IMR-90 (cell line): Measurements from ENCODE around the gene TCERG1L. TPM values are rescaled to one million over a fixed set of nuclear protein-coding genes. Genes with fewer than 3 reads are reported as not detected.

Experiments
- ATAC-seq: fragments of 200-7000 bp; cut with Tn5 transposase; 2 replicates; pipeline ENCODE4 v1.9.1; 2020; ENCODE audit warnings: low read depth, mild to moderate bottlenecking, moderate library complexity
- BruUV-seq: library from RNA; stranded (reverse); fragments of 400-500 nt; replicated peaks from 2 replicates; lab custom pipeline; 2021; lab: Mats Ljungman, UMichigan
- CTCF ChIA-PET: fragments of 300-600 bp; formaldehyde crosslinking; extraction: SDS; loops from one replicate; lab custom pipeline; 2021; ENCODE audit warnings: antibody characterized with exemption; lab: Yijun Ruan, JAX
- POLR2A ChIA-PET: fragments of 300-600 bp; sonication (Branson Sonifier 250); formaldehyde crosslinking; loops from one replicate; lab custom pipeline; 2022; ENCODE audit warnings: antibody characterized with exemption; ENCODE audit not compliant: unreplicated experiment; lab: Charles Lee
- DNase-seq: peaks from one replicate; pipeline ENCODE4 v3.0.0; 2013
- H2AFZ ChIP-seq: replicated peaks from 2 replicates; pipeline ENCODE3; 2013; ENCODE audit warnings: low read length, mild to moderate bottlenecking; ENCODE audit not compliant: poor library complexity
- H2AK5ac ChIP-seq: 2 replicates; pipeline ENCODE4 v1.6.1; 2013; ENCODE audit warnings: low read depth, low read length, inconsistent platforms
- H2AK9ac ChIP-seq: replicated peaks from 2 replicates; pipeline ENCODE3; 2013; ENCODE audit warnings: mild to moderate bottlenecking, low read depth, low read length, moderate library complexity; ENCODE audit not compliant: poor library complexity
- H2BK120ac ChIP-seq: 2 replicates; pipeline ENCODE4 v1.6.1; 2013; ENCODE audit warnings: low read depth, low read length, inconsistent platforms
- H2BK15ac ChIP-seq: 3 replicates; pipeline ENCODE4 v1.6.1; 2013; ENCODE audit warnings: low read depth, low read length, inconsistent platforms
- H2BK20ac ChIP-seq: 2 replicates; pipeline ENCODE4 v1.6.1; 2013; ENCODE audit warnings: low read depth, mild to moderate bottlenecking, inconsistent platforms, low read length, moderate library complexity
- H2BK5ac ChIP-seq: 2 replicates; pipeline ENCODE4 v1.6.1; 2013; ENCODE audit warnings: mild to moderate bottlenecking, low read depth, low read length, inconsistent platforms; ENCODE audit not compliant: poor library complexity, severe bottlenecking
- H3K14ac ChIP-seq: replicated peaks from 2 replicates; pipeline ENCODE4 v1.6.1; 2013; ENCODE audit warnings: low read depth, low read length, inconsistent platforms
- H3K18ac ChIP-seq: 2 replicates; pipeline ENCODE4 v1.6.1; 2013; ENCODE audit warnings: low read depth, low read length, control low read depth
- H3K23ac ChIP-seq: 2 replicates; pipeline ENCODE4 v1.6.1; 2013; ENCODE audit warnings: low read depth, low read length, inconsistent platforms
- H3K27ac ChIP-seq: 2 replicates; pipeline ENCODE4 v1.5.1; 2013; ENCODE audit warnings: mild to moderate bottlenecking, control low read depth, low read length; ENCODE audit not compliant: insufficient read depth
- H3K27me3 ChIP-seq: 2 replicates; pipeline ENCODE4 v1.6.1; 2013; ENCODE audit warnings: low read length; ENCODE audit not compliant: control insufficient read depth, insufficient read depth
- H3K36me3 ChIP-seq: 2 replicates; pipeline ENCODE4 v1.6.1; 2013; ENCODE audit warnings: low read length, mixed read lengths; ENCODE audit not compliant: control insufficient read depth, insufficient read depth
- H3K4ac ChIP-seq: 2 replicates; pipeline ENCODE4 v1.6.1; 2013; ENCODE audit warnings: low read depth, low read length, inconsistent platforms
- H3K4me1 ChIP-seq: 2 replicates; pipeline ENCODE4 v1.6.1; 2013; ENCODE audit warnings: low read length, mixed read lengths; ENCODE audit not compliant: control insufficient read depth, insufficient read depth
- H3K4me2 ChIP-seq: 2 replicates; pipeline ENCODE4 v1.6.1; 2013; ENCODE audit warnings: low read depth, mild to moderate bottlenecking, control low read depth, low read length, moderate library complexity
- H3K4me3 ChIP-seq: 2 replicates; pipeline ENCODE4 v1.5.1; 2013; ENCODE audit warnings: low read depth, mild to moderate bottlenecking, control low read depth, low read length, moderate library complexity; ENCODE audit not compliant: insufficient read depth
- H3K56ac ChIP-seq: 2 replicates; pipeline ENCODE4 v1.6.1; 2013; ENCODE audit warnings: low read length, inconsistent platforms; ENCODE audit not compliant: insufficient read depth; ENCODE audit errors: extremely low read depth
- H3K79me1 ChIP-seq, 2 experiments: 2 replicates each; pipeline ENCODE4 v1.6.1; 2013; ENCODE audit warnings: low read length in 2 of 2, inconsistent platforms in 1 of 2, low read depth in 1 of 2
- H3K9ac ChIP-seq: 2 replicates; pipeline ENCODE4 v1.6.1; 2013; ENCODE audit warnings: low read depth, low read length, control low read depth
- H3K9me1 ChIP-seq: 2 replicates; pipeline ENCODE4 v1.6.1; 2013; ENCODE audit warnings: low read length, inconsistent platforms; ENCODE audit not compliant: insufficient read depth
- H3K9me3 ChIP-seq: 2 replicates; pipeline ENCODE4 v1.6.1; 2013; ENCODE audit warnings: low read length; ENCODE audit not compliant: control insufficient read depth, insufficient read depth
- H4K20me1 ChIP-seq: 2 replicates; pipeline ENCODE4 v1.6.1; 2013; ENCODE audit warnings: low read length, inconsistent platforms; ENCODE audit not compliant: insufficient read depth
- H4K5ac ChIP-seq: 2 replicates; pipeline ENCODE4 v1.6.1; 2013; ENCODE audit warnings: mild to moderate bottlenecking, low read depth, low read length, control low read depth
- H4K8ac ChIP-seq, 2 experiments: 2 replicates each; pipeline ENCODE4 v1.6.1; 2013; ENCODE audit warnings: low read depth in 2 of 2, low read length in 2 of 2, control low read depth in 1 of 2, inconsistent platforms in 1 of 2
- H4K91ac ChIP-seq: 2 replicates; pipeline ENCODE4 v1.6.1; 2013; ENCODE audit warnings: low read depth, low read length, inconsistent platforms; ENCODE audit not compliant: insufficient read depth
- FOS ChIP-seq: fragments of 150-350 bp; IDR thresholded peaks from 2 replicates; pipeline ENCODE4 v1.6.1; 2016; ENCODE audit warnings: low read depth, low read length
- MAFK ChIP-seq: IDR thresholded peaks from 2 replicates; pipeline ENCODE4 v1.6.1; 2012; ENCODE audit warnings: low read depth, low read length, improper control_type of control experiment
- MXI1 ChIP-seq: IDR thresholded peaks from 2 replicates; pipeline ENCODE4 v1.6.1; 2012; ENCODE audit warnings: low read depth, mild to moderate bottlenecking, low read length, moderate library complexity, borderline replicate concordance
- POLR2A ChIP-seq: IDR thresholded peaks from 2 replicates; pipeline ENCODE4 v1.6.1; 2012; ENCODE audit warnings: mild to moderate bottlenecking, low read depth, low read length
- RAD21 ChIP-seq: IDR thresholded peaks from 2 replicates; pipeline ENCODE4 v1.6.1; 2012; ENCODE audit warnings: low read length, improper control_type of control experiment
- RFX5 ChIP-seq: IDR thresholded peaks from 2 replicates; pipeline ENCODE4 v1.8.0; 2012; ENCODE audit warnings: low read depth, mild to moderate bottlenecking, low read length, moderate library complexity
- WGBS, 2 experiments: methylation state at CpG; one replicate each; pipeline versions ENCODE4 v1.1.5 to v1.1.7; 2013; ENCODE audit warnings: missing lambda C conversion rate in 2 of 2; ENCODE audit not compliant: insufficient read length in 1 of 2; ENCODE audit errors: extremely low coverage in 2 of 2; 5-methylcytosine and 5-hydroxymethylcytosine counted together
- dilution Hi-C: fragments of 300-500 bp; cut with HindIII; formaldehyde crosslinking; loops from one replicate; pipeline ENCODE4 v1.14.3; 2018; ENCODE audit warnings: low sequenced_read_pairs; ENCODE audit not compliant: unreplicated experiment
- in situ Hi-C: fragments of 300-500 bp; cut with MboI; formaldehyde crosslinking; loops from 3 replicates; pipeline ENCODE4 v1.14.3; 2019; ENCODE audit warnings: low sequenced_read_pairs, inconsistent platforms, mixed read lengths
- intact Hi-C: fragments of 100-400 bp; cut with micrococcal nuclease; formaldehyde crosslinking; loops from 2 replicates; pipeline ENCODE4 v1.10.0; 2022
- polyA plus RNA-seq, 3 experiments: library from polyadenylated mRNA; depleted of rRNA; stranded (reverse); fragments of >200 nt; gene quantifications; 2 replicates each; pipeline ENCODE4 v1.2.3, GENCODE V29; 2012; ENCODE audit warnings: low replicate concordance in 1 of 3
- total RNA-seq: library from RNA; depleted of rRNA; stranded (reverse); fragments of >200 nt; gene quantifications from 2 replicates; pipeline ENCODE4 v1.2.3, GENCODE V29; 2012
- TF ChIP-seq, protein P1 (sequence below): fragments of 150-350 bp; IDR thresholded peaks from 2 replicates; pipeline ENCODE4 v1.6.1; 2016; ENCODE audit warnings: low read depth, mild to moderate bottlenecking, low read length, moderate library complexity, borderline replicate concordance

Gene TCERG1L
- total and polyA plus RNA-seq, 2 of the 4 experiments (the other 2 are of a cell fraction): not detected

DNA sequence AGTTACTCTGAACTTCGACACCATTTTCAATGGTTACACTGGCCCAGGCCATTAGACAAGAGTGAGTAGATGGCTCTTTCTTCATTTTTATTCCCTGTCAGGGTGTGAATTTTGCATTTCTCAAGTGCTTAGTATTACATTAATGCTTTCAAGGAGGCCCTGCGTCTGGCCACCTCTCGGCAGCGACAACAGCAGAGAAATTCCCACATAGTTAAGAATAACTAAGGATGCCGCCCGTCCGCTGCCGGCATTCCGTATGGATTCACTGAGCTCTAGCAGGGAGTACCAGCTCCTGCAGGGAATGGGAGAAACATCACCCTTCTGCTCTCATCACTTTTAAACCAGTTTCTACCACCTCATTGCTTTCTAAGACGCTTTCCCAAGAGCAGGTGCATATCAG lies 153.6 kb downstream of the TCERG1L start:
- H2AK9ac ChIP-seq: no peak overlapping the region
- H3K56ac ChIP-seq: no peak overlapping the region
- ATAC-seq: no peak
- H2BK120ac ChIP-seq: no peak overlapping the region
- H3K23ac ChIP-seq: no peak overlapping the region
- dilution Hi-C loops: no loop called here
- in situ Hi-C loops: no loop called here
- H3K4me3 ChIP-seq: no peak overlapping the region
- H2BK5ac ChIP-seq: no peak overlapping the region
- H3K4me2 ChIP-seq: no peak overlapping the region
- no peak overlapping the region for H3K4ac ChIP-seq
- POLR2A ChIA-PET: no interaction called here
- H2BK20ac ChIP-seq: no peak overlapping the region
- TF ChIP-seq MXI1 (no peak), MAFK (no peak), POLR2A (no peak), FOS (no peak), RFX5 (no peak), RAD21 (no peak)
- TF ChIP-seq, protein P1, sequence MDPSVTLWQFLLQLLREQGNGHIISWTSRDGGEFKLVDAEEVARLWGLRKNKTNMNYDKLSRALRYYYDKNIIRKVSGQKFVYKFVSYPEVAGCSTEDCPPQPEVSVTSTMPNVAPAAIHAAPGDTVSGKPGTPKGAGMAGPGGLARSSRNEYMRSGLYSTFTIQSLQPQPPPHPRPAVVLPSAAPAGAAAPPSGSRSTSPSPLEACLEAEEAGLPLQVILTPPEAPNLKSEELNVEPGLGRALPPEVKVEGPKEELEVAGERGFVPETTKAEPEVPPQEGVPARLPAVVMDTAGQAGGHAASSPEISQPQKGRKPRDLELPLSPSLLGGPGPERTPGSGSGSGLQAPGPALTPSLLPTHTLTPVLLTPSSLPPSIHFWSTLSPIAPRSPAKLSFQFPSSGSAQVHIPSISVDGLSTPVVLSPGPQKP: no peak
- 72% methylated on average over 6 of the region's 10 CpGs; no CpG with 5 or more reads in 1 of the 2 experiments for WGBS, 2 experiments
- H4K20me1 ChIP-seq: no peaks in the 10 kb centered on the region
- no peak overlapping the region for H3K14ac ChIP-seq
- no peaks in the 10 kb centered on the region for H3K4me1 ChIP-seq
- H2AFZ ChIP-seq: no peak overlapping the region
- no peak overlapping the region for H4K5ac ChIP-seq
- no peaks in the 10 kb centered on the region for H3K27me3 ChIP-seq
- H2AK5ac ChIP-seq: no peak overlapping the region
- H3K9me1 ChIP-seq: no peaks in the 10 kb centered on the region
- no peak overlapping the region for H3K18ac ChIP-seq
- no peaks in the 10 kb centered on the region for H3K36me3 ChIP-seq
- H3K9me3 ChIP-seq: peaks cover 55% of the 10 kb centered on the region
- no peaks in the 10 kb centered on the region for H3K79me1 ChIP-seq
- no peak overlapping the region for H3K27ac ChIP-seq
- no peak overlapping the region for H4K91ac ChIP-seq
- CTCF ChIA-PET: no interaction called here
- H2BK15ac ChIP-seq: no peak overlapping the region
- H4K8ac ChIP-seq: no peak overlapping the region
- intact Hi-C loops: no loop called here
- no peak overlapping the region for H3K9ac ChIP-seq
- no peak for DNase-seq
- BruUV-seq: no TSS peak
